Ishikawa (cell line): ENCODE measurements around the gene PBX4.

ENCODE experiments used
- CEBPB ChIP-seq: IDR thresholded peaks from 2 replicates; pipeline ENCODE4 v1.6.1; 2012
- EP300 ChIP-seq: IDR thresholded peaks from 2 replicates; pipeline ENCODE4 v1.6.1; 2012; ENCODE audit warnings: borderline replicate concordance
- FOXM1 ChIP-seq: IDR thresholded peaks from 2 replicates; pipeline ENCODE4 v1.6.1; 2012; ENCODE audit warnings: low read depth, borderline replicate concordance
- RAD21 ChIP-seq: IDR thresholded peaks from 2 replicates; pipeline ENCODE4 v1.6.1; 2012; ENCODE audit warnings: low read depth
- TAF1 ChIP-seq: IDR thresholded peaks from 2 replicates; pipeline ENCODE4 v1.6.1; 2012; ENCODE audit warnings: low read depth, mild to moderate bottlenecking
- TCF12 ChIP-seq: IDR thresholded peaks from 2 replicates; pipeline ENCODE4 v1.6.1; 2012; ENCODE audit warnings: low read depth
- YY1 ChIP-seq: IDR thresholded peaks from 2 replicates; pipeline ENCODE4 v1.6.1; 2012; ENCODE audit warnings: low read depth
- TF ChIP-seq, protein P1 (sequence below): IDR thresholded peaks from 2 replicates; pipeline ENCODE4 v1.6.1; 2012
- TF ChIP-seq, protein P2 (sequence below): IDR thresholded peaks from 2 replicates; pipeline ENCODE4 v1.6.1; 2012; ENCODE audit warnings: low read depth, mild to moderate bottlenecking
- TF ChIP-seq, protein P3 (sequence below): IDR thresholded peaks from 2 replicates; pipeline ENCODE4 v1.6.1; 2012

DNA sequence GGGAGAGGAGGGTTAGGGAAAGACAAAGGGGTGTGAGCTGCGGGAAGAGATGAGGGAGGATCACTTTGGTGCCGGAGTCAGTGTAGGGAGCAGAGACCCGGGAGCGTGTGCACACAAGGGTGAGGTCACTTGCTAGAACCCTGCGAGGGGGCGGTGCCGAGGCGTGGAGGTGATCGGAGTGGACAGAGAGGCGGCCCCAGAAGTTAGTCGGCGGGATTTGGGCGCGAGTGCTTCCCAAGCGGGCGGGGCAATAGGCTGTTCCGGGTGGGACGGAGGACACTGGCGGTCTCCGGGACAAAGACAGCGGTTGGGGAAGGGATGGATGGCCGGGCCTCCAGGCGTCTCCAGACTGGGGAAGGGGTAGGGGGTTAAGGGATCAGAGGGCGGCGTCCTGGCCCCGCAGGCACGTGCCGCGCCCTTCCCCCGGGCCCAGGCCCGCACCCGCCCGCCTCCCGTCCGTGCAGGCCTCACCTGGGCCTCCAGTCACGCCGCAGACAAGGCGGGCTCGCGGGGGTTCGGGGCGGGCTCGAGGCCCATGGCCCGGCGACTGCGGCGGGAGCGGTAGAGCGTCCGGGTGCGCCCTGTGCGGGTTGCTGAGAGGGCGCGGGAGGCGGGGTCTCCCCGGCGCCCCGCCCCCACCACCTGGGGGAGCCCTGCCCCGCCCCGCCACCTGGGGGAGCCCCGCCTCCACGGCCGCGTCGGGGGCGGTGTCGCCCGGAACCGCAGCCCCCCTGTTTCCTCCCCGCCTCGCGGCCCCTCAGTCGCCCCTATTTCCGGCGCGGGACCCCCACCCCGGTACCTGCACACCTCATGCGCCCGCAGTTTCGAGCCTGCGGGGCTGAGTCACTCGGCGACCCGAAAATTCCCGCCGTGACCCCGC is 9.4 kb upstream of the PBX4 start, which contains the start of gene LPAR2:
- TF ChIP-seq FOXM1 (no peak), EP300 (no peak), TAF1 (no peak; the same call in 1 of the 2 replicates), RAD21 (no peak), CEBPB (no peak), TCF12 (no peak), YY1 (no peak)
- TF ChIP-seq, protein P1, sequence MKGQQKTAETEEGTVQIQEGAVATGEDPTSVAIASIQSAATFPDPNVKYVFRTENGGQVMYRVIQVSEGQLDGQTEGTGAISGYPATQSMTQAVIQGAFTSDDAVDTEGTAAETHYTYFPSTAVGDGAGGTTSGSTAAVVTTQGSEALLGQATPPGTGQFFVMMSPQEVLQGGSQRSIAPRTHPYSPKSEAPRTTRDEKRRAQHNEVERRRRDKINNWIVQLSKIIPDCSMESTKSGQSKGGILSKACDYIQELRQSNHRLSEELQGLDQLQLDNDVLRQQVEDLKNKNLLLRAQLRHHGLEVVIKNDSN: peak; percentile 54
- TF ChIP-seq, protein P2, sequence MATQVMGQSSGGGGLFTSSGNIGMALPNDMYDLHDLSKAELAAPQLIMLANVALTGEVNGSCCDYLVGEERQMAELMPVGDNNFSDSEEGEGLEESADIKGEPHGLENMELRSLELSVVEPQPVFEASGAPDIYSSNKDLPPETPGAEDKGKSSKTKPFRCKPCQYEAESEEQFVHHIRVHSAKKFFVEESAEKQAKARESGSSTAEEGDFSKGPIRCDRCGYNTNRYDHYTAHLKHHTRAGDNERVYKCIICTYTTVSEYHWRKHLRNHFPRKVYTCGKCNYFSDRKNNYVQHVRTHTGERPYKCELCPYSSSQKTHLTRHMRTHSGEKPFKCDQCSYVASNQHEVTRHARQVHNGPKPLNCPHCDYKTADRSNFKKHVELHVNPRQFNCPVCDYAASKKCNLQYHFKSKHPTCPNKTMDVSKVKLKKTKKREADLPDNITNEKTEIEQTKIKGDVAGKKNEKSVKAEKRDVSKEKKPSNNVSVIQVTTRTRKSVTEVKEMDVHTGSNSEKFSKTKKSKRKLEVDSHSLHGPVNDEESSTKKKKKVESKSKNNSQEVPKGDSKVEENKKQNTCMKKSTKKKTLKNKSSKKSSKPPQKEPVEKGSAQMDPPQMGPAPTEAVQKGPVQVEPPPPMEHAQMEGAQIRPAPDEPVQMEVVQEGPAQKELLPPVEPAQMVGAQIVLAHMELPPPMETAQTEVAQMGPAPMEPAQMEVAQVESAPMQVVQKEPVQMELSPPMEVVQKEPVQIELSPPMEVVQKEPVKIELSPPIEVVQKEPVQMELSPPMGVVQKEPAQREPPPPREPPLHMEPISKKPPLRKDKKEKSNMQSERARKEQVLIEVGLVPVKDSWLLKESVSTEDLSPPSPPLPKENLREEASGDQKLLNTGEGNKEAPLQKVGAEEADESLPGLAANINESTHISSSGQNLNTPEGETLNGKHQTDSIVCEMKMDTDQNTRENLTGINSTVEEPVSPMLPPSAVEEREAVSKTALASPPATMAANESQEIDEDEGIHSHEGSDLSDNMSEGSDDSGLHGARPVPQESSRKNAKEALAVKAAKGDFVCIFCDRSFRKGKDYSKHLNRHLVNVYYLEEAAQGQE: no peak
- TF ChIP-seq, protein P3, sequence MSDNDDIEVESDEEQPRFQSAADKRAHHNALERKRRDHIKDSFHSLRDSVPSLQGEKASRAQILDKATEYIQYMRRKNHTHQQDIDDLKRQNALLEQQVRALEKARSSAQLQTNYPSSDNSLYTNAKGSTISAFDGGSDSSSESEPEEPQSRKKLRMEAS: peak; percentile 77
